ENCODE data around the gene SEMA6A.

The SEMA6A gene

DNA sequence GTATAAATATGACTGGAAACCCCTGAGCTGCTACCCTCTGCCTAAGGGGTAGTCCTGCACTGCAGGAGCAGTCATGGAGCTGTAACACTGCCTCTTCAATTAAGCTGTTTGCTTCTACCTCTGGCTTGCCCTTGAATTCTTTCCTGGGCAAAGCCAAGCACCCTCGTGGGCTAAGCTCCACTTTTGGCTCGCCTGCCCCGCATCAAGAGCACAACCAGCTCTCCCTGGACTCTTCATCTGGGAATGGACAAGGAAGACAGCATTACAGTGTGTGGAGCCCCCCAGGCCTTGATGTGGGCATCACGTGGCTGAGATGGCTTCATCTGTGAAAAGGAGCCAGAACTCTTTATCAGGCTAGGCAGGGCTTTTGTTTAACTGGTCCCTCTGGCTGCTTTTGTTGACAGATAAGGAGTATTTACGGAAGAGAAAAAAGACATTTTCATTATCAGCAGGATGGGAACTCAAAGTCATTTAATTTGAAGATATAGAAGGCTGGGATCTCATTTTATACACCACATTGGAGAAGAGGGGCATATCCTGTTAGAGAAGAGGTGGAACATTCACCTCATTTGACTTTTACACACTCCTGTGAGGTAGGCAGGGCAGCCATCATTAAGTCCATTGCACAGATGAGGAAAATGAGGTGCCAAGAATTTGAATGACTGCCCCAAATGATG, 137.8 kb downstream of the SEMA6A start:
- no peak overlapping the region for H3K4me3 ChIP-seq (replicated peaks; ENCODE audit: insufficient read depth, low read length)
- H3K27me3 ChIP-seq (ENCODE audit: insufficient read depth, poor library complexity, severe bottlenecking), result no peaks in the 10 kb centered on the region
- TF ChIP-seq POLR2AphosphoS5 (IDR thresholded peaks at IDR 0.05; ENCODE audit: low read depth), result no peak
- no peak for TF ChIP-seq SPI1 (IDR thresholded peaks at IDR 0.05; ENCODE audit: borderline replicate concordance, low read depth)
- TF ChIP-seq, protein P1, sequence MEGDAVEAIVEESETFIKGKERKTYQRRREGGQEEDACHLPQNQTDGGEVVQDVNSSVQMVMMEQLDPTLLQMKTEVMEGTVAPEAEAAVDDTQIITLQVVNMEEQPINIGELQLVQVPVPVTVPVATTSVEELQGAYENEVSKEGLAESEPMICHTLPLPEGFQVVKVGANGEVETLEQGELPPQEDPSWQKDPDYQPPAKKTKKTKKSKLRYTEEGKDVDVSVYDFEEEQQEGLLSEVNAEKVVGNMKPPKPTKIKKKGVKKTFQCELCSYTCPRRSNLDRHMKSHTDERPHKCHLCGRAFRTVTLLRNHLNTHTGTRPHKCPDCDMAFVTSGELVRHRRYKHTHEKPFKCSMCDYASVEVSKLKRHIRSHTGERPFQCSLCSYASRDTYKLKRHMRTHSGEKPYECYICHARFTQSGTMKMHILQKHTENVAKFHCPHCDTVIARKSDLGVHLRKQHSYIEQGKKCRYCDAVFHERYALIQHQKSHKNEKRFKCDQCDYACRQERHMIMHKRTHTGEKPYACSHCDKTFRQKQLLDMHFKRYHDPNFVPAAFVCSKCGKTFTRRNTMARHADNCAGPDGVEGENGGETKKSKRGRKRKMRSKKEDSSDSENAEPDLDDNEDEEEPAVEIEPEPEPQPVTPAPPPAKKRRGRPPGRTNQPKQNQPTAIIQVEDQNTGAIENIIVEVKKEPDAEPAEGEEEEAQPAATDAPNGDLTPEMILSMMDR (IDR thresholded peaks at IDR 0.05; ENCODE audit: insufficient read depth, low read length), result no peak
- TF ChIP-seq, protein P2, sequence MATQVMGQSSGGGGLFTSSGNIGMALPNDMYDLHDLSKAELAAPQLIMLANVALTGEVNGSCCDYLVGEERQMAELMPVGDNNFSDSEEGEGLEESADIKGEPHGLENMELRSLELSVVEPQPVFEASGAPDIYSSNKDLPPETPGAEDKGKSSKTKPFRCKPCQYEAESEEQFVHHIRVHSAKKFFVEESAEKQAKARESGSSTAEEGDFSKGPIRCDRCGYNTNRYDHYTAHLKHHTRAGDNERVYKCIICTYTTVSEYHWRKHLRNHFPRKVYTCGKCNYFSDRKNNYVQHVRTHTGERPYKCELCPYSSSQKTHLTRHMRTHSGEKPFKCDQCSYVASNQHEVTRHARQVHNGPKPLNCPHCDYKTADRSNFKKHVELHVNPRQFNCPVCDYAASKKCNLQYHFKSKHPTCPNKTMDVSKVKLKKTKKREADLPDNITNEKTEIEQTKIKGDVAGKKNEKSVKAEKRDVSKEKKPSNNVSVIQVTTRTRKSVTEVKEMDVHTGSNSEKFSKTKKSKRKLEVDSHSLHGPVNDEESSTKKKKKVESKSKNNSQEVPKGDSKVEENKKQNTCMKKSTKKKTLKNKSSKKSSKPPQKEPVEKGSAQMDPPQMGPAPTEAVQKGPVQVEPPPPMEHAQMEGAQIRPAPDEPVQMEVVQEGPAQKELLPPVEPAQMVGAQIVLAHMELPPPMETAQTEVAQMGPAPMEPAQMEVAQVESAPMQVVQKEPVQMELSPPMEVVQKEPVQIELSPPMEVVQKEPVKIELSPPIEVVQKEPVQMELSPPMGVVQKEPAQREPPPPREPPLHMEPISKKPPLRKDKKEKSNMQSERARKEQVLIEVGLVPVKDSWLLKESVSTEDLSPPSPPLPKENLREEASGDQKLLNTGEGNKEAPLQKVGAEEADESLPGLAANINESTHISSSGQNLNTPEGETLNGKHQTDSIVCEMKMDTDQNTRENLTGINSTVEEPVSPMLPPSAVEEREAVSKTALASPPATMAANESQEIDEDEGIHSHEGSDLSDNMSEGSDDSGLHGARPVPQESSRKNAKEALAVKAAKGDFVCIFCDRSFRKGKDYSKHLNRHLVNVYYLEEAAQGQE (IDR thresholded peaks at IDR 0.05; ENCODE audit: insufficient replicate concordance, low read depth), result no peak
- TF ChIP-seq GABPA (IDR thresholded peaks at IDR 0.05; ENCODE audit: low read depth), result no peak
- no peak overlapping the region for H3K27ac ChIP-seq (replicated peaks)
- DNase-seq (ENCODE audit: low read depth in 1 of 2, low spot score in 1 of 2), result no peak

DNA sequence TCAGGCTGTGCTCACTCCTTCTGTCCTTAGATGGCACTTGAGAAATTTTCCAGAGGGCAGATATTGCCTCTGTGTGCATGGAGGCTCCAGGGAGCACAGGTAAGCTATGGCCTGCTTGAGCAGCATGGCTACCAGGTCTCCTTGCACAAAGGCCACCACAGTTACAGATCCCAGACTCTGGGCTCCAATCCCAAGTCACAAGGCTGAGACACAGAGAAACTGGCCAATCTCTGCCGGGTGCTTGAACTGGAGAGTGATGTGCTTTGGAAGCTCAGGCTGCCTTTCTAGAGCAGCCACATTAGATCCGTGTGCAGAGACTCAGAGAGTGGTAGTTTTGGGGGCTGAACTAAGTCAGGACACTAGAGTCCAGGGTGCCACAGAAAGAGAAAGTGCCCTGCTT, 145.7 kb downstream of the SEMA6A start:
- Histone ChIP-seq H3K27me3 (ENCODE audit: insufficient read depth, poor library complexity, severe bottlenecking) (no peaks in the 10 kb centered on the region), H3K27ac (replicated peaks) (no peak overlapping the region), H3K4me3 (replicated peaks; ENCODE audit: insufficient read depth, low read length) (no peak overlapping the region)
- DNase-seq (ENCODE audit: low read depth in 1 of 2, low spot score in 1 of 2), result no peak
- TF ChIP-seq GABPA (IDR thresholded peaks at IDR 0.05; ENCODE audit: low read depth) (no peak), POLR2AphosphoS5 (IDR thresholded peaks at IDR 0.05; ENCODE audit: low read depth) (no peak), SPI1 (IDR thresholded peaks at IDR 0.05; ENCODE audit: borderline replicate concordance, low read depth) (no peak)
- TF ChIP-seq, protein P2 (IDR thresholded peaks at IDR 0.05; ENCODE audit: insufficient replicate concordance, low read depth), result no peak
- TF ChIP-seq, protein P1 (IDR thresholded peaks at IDR 0.05; ENCODE audit: insufficient read depth, low read length), result no peak

DNA sequence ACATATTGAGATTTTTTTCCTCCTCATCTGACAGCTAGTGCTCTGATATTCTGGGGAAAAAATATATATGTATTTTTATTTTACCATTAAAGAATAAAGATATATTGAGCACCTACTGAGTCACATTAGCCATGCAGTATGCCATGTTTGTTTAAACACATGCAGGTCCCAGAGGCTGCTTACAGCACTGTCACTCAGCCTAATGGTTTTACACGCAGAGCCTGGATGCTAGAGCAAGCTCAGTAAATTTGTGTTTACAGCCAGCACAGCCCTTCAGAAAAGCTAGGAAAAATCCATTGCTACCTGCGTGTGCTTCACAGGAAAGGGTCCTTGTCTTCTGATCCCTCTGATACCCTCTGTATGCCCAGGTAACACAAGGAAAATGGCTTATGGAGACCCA, 146.2 kb downstream of the SEMA6A start:
- Histone ChIP-seq H3K27me3 (ENCODE audit: insufficient read depth, poor library complexity, severe bottlenecking) (no peaks in the 10 kb centered on the region), H3K27ac (replicated peaks) (no peak overlapping the region), H3K4me3 (replicated peaks; ENCODE audit: insufficient read depth, low read length) (no peak overlapping the region)
- TF ChIP-seq, protein P1 (IDR thresholded peaks at IDR 0.05; ENCODE audit: insufficient read depth, low read length), result no peak
- TF ChIP-seq POLR2AphosphoS5 (IDR thresholded peaks at IDR 0.05; ENCODE audit: low read depth) (no peak), GABPA (IDR thresholded peaks at IDR 0.05; ENCODE audit: low read depth) (no peak), SPI1 (IDR thresholded peaks at IDR 0.05; ENCODE audit: borderline replicate concordance, low read depth) (no peak)
- TF ChIP-seq, protein P2 (IDR thresholded peaks at IDR 0.05; ENCODE audit: insufficient replicate concordance, low read depth), result no peak
- no peak for DNase-seq (ENCODE audit: low read depth in 1 of 2, low spot score in 1 of 2)
